HG03442 (cell line): ENCODE measurements around the gene ODAM.
"Not testable (repeated sequence)": the region's sequence is repeated elsewhere in the genome, so short reads cannot be mapped to it uniquely, and the experiment has no call there.

Experiments
- ATAC-seq: cut with Tn5 transposase; IDR thresholded peaks from one replicate; pipeline ENCODE4 v1.9.1; 2021; ENCODE audit warnings: mild to moderate bottlenecking, moderate library complexity; ENCODE audit not compliant: unreplicated experiment

ODAM gene

DNA sequence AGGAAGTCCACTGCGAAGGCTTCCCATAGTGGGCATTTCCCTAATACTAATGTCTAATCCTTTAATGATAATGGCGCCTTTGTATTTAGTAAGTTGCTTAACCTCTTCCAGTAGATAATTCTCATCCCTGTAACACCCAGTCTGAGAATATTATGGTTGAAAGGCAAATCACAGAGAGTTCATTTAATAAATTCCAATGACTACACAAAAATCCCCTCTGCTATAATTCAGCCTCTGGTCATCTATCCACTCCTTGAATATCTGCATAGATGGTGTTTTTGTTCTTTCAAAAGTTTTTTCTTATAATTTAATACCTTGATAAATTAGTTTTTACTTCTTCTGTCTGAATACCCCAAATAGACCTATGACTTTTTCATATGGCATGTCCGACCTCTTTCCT, 25.9 kb downstream of the ODAM start:
- ATAC-seq: not testable (repeated sequence)

DNA sequence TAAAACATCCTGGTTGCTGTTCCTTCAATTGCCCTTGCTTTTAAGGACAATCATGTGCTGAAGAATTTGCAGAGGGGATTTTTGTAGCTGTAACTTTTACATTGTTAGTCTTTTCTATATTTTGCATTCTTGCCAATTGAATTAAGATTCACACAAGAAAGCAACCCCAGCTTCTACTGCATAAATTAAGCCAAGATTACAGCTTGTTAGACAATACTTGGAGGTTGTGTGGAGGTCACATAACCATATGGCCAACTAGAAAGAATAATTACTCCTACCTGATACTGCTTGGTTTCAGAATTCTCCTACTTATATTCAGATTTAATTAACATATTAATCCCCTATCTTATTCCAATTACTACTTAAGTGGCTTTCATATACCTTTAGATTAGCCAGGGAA, 26.3 kb downstream of the ODAM start:
- not testable (repeated sequence) for ATAC-seq

DNA sequence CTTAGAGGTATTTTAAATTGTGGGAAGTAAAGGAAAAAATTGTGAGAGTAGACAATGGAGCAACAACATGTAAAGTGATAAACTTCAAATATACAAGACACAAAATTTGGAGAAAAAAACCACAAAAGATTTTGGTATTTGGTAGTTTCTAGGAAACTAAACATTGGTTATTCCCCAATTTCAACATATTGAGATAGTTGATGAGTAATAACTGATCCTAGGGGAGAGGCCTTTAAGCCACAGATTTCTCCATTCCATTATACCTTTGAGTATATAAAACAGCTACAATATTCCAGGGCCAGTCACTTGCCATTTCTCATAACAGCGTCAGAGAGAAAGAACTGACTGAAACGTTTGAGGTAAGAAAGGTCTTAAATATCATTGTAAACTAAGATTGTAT, 30.3 kb downstream of the ODAM start, which contains the start of gene FDCSP:
Gene FDCSP (plus strand): TSS at position 301 of the 400 bp plus-strand sequence. CDS start 5,071 bp downstream, outside the sequence.
- ATAC-seq: no peak

DNA sequence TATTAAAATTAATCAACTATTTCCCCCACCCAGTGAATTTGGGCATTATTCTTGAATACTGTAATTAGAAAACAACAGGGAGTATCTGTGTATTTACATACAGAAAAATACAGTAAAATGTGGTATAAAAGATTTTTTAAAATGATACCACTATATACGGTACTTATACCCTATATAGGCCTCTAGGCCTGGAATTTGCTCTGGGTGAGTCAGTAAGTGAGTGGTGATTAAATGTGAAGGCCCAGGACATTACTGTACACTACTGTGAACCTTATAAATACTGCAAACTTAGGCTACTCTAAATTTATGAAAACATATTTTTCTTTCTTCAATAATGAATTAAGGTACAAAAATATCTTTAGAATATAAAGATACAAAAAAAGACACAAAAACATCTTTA, 40.6 kb downstream of the ODAM start:
- ATAC-seq: no peak

DNA sequence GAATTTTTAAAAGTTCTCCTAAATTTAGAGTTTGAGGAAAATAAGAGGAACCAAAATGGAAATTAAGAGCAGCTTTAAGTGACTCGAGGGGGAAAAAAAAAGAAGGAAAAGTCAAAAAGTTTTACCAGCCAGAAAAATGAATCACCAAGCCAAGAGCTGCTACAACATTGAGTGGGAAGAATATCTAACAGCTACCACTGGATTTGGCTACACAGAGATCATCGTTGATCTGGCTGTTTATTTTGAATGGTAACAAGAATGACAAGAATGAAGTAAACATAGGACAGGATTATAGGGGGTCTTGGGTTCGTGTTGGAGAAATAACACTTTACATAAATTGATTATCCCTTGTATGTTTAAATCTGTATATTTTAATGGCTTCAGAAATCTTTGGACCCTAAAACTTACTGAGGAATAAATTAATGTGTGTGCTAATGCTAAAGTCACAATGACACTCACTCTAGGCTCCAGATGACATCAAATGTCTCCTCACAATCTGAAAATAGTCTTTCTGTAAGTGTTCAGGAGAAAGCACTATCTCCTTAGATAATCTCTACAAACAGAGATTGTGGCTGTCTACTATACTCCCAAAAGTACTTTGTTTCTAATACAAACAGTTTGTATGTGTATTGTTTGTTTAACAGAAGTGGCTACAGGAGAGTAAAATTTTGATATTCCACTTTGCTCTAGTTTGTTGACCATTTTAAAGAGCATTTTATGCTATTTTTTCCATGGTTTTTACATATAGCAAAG, 43.8 kb downstream of the ODAM start:
- no peak for ATAC-seq

DNA sequence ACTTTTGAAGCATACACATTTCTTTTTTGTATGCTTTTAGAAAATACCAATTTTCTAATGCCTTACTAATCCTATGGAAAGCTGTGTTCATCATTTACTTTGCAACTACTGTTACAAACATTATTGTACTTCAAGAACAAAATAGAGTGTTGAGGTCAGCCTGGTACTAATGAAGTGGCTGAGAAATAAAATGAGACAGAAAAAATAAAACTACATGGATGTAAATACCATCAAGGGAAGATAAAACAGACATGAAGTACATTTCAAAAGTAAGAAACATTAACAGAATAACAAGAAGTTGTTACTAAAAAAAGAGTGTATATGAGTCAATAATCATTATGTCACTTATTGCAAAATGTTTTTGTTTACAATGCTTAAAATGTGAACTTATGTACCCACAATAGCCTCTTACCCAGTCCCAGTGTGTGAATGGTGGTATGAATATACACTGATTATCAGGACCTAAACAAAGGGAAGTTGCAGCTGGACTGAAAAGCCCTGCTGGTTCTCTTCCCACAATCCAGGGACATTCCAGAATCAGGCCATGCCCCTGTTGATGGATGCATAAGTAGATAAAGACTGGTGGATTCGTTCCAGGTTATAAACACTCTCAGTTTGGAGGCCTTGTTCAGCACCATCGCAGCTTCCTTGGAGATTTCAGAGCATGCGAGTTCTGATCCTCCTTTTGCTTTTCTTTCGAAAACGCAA, 44.5 kb downstream of the ODAM start:
- no peak for ATAC-seq

DNA sequence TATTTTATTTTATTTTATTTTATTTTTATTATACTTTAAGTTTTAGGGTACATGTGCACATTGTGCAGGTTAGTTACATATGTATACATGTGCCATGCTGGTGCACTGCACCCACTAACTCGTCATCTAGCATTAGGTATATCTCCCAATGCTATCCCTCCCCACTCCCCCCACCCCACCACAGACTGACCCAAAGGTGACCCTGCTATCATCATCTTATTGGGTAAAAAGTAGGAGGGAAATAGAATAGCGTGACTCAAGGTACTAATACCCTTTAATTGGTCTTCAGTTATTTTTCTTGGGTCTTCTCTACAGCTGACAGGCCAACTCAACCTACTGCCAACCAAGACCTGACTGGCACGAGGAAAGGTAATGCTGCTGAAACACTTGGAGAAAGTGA, 46.8 kb downstream of the ODAM start, which contains the start of gene CSN3:
Gene CSN3 (plus strand): TSS at position 301 of the 400 bp plus-strand sequence. CDS start 2,223 bp downstream, outside the sequence.
- not testable (repeated sequence) for ATAC-seq

DNA sequence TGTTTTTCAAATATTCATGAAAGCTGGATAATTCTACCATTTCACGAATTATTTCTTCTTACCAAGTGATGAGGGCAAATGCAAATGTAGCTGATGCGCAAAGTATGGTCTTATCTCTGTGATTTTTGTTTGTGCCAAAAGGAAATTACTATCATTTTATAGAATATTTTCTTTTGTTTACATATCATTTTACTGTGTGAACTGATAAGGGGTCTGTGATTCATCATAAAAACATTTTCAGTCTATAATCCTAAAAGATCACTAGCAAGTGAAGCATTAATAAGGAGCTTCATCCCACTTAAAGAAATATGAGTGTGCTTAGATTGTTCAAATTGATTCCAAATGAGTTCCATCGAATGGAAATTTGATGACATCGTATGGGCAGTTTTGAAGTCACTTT, 47.6 kb downstream of the ODAM start:
- no peak for ATAC-seq

DNA sequence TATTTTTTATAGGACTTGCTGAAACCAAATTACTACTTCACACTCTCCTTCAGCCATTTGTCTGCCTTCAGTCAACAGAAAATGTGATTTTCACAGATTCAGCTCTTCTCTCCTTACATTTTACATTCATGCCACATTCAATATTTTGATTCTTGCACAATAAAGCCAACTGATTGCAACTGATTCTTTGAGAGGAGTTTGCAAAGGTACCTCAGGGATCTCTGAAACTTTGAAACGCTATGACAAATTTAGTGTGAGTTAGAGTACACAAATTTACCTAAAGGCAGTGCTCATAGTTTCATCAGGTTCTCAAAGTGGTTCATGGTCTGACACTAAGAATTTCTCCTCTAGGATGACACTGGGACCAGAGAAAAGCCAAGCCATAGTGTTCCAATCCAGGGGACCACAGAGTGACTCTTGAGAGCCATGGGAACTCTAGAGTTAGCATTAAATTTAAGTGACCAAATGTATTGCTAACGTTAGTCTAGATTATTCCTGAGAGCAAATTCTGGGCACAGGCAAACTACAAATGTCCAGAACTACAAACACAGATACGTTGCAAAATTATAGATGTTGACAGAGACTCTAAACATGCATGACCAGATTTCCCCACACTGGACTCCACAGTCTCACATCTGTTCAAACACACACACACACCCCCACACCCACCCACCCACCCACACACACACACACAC, 55.9 kb downstream of the ODAM start:
- no peak for ATAC-seq

DNA sequence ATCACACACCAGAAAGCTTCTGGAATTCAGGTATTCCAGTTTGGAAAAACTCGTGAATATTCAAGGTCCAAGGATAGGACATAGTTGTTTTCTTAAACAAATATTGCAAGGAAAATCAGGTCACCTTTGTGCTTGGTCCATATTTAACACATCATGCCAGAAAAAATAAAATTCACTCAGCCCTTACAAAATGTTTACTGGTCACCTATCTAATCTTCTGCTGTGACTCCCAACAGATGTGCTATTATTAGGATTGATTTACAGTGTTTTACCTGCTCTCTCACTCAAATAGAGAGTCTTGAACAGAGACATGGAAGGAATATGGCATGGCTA, 56.4 kb downstream of the ODAM start:
- no peak for ATAC-seq
